ENCODE measurements around the gene VPS13A.

DNA sequence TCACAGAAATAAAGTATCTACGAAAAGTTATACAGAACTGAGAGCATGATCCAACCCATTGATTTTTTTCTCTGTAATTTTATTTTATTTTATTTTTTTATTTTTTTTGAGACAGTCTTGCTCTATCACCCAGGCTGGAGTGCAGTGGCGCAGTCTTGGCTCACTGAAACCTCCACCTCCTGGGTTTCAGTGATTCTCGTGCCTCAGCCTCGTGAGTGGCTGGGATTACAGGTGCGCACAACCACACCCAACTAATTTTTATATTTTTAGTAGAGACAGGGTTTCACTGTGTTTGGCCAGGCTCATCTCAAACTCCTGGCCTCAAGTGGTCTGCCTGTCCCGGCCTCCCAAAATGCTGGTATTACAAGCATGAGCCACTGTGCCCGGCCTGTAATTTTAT lies 107.3 kb downstream of the VPS13A start:
- TF ChIP-seq EED (CRISPR knock-in tag; IDR thresholded peaks at IDR 0.05) = no peak
- TF ChIP-seq, protein P1, sequence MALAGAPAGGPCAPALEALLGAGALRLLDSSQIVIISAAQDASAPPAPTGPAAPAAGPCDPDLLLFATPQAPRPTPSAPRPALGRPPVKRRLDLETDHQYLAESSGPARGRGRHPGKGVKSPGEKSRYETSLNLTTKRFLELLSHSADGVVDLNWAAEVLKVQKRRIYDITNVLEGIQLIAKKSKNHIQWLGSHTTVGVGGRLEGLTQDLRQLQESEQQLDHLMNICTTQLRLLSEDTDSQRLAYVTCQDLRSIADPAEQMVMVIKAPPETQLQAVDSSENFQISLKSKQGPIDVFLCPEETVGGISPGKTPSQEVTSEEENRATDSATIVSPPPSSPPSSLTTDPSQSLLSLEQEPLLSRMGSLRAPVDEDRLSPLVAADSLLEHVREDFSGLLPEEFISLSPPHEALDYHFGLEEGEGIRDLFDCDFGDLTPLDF (CRISPR knock-in tag; IDR thresholded peaks at IDR 0.05) = no peak
- no peak for TF ChIP-seq SMAD1 (CRISPR knock-in tag; IDR thresholded peaks at IDR 0.05; ENCODE audit: borderline replicate concordance, low read depth)
- TF ChIP-seq FOXM1 (CRISPR knock-in tag; IDR thresholded peaks at IDR 0.05) = no peak
- TF ChIP-seq SRF (IDR thresholded peaks at IDR 0.05; ENCODE audit: low read depth, low read length) = no peak
- TF ChIP-seq, protein P2, sequence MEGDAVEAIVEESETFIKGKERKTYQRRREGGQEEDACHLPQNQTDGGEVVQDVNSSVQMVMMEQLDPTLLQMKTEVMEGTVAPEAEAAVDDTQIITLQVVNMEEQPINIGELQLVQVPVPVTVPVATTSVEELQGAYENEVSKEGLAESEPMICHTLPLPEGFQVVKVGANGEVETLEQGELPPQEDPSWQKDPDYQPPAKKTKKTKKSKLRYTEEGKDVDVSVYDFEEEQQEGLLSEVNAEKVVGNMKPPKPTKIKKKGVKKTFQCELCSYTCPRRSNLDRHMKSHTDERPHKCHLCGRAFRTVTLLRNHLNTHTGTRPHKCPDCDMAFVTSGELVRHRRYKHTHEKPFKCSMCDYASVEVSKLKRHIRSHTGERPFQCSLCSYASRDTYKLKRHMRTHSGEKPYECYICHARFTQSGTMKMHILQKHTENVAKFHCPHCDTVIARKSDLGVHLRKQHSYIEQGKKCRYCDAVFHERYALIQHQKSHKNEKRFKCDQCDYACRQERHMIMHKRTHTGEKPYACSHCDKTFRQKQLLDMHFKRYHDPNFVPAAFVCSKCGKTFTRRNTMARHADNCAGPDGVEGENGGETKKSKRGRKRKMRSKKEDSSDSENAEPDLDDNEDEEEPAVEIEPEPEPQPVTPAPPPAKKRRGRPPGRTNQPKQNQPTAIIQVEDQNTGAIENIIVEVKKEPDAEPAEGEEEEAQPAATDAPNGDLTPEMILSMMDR (CRISPR knock-in tag; IDR thresholded peaks at IDR 0.05) = no peak
- TF ChIP-seq, protein P3, sequence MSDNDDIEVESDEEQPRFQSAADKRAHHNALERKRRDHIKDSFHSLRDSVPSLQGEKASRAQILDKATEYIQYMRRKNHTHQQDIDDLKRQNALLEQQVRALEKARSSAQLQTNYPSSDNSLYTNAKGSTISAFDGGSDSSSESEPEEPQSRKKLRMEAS (IDR thresholded peaks at IDR 0.05) = no peak
- no peak for TF ChIP-seq ZC3H4 (CRISPR knock-in tag; IDR thresholded peaks at IDR 0.05; ENCODE audit: borderline replicate concordance)
- TF ChIP-seq ZNF441 (CRISPR knock-in tag; IDR thresholded peaks at IDR 0.05; ENCODE audit: borderline replicate concordance) = no peak
- TF ChIP-seq U2AF1 (optimal IDR thresholded peaks at IDR 0.05; ENCODE audit: low read depth, low read length) = no peak

Data from HepG2 (cell line).